ENCODE measurements around the gene NCOA7.

DNA sequence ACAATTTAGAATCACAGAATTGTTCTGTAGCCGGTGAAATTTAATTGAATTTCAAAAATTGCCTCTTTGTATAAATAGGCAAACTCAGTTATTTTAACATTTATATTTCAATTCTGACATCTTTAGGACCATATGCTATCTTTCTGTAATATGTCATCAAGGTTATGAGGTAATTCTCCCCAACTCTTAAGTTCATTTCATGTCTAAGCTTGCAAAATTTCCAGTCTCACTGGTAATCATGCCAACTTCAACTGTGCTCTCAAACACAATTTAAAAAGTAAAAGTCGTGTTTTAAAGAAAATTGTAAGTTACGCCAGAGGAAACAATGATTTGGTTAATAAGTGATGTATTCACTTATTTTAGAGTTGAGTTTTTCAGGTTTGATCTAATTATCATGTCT lies 1.4 kb downstream of the NCOA7 start:
- TF ChIP-seq SPI1 (IDR thresholded peaks at IDR 0.05; ENCODE audit: borderline replicate concordance, low read depth, low read length) (no peak), ELF1 (tag; IDR thresholded peaks at IDR 0.05) (no peak), SETDB1 (IDR thresholded peaks at IDR 0.05; ENCODE audit: low read length) (no peak)
